ENCODE data around the gene ALDH3A1.

DNA sequence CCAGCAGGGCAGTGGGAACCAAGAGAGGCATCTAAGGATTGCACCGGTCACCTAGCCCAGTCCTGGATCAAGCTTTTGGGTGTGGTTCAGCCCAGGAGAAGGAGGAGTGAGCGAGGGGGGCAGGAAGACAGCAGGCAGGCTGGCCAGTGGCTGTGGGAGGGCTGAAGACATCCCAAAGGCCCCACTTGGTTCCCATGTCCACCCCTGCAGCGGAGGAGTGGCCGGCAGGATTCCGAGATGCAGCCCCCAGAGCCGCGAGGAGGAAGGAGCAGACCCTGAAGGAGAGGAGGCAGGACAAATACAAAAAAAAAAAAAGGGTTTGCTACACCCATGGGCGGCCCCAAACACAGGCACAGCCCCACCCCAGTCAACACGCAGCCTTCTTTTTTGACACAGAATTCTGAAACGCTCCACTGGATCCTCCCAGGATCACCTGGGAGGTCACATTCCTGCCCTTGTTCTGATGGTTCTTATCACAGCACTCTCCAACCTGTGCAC lies 30.6 kb downstream of the ALDH3A1 start:
- no peak for TF ChIP-seq EZH2 (IDR thresholded peaks at IDR 0.05; ENCODE audit: low read length, unreplicated experiment)
- TF ChIP-seq, protein P1, sequence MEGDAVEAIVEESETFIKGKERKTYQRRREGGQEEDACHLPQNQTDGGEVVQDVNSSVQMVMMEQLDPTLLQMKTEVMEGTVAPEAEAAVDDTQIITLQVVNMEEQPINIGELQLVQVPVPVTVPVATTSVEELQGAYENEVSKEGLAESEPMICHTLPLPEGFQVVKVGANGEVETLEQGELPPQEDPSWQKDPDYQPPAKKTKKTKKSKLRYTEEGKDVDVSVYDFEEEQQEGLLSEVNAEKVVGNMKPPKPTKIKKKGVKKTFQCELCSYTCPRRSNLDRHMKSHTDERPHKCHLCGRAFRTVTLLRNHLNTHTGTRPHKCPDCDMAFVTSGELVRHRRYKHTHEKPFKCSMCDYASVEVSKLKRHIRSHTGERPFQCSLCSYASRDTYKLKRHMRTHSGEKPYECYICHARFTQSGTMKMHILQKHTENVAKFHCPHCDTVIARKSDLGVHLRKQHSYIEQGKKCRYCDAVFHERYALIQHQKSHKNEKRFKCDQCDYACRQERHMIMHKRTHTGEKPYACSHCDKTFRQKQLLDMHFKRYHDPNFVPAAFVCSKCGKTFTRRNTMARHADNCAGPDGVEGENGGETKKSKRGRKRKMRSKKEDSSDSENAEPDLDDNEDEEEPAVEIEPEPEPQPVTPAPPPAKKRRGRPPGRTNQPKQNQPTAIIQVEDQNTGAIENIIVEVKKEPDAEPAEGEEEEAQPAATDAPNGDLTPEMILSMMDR (conservative IDR thresholded peaks at IDR 0.05; ENCODE audit: low read depth, low read length), result no peak
